HG03196 (cell line): Measurements from ENCODE around the gene ADAMTS17.

ENCODE experiments used
- ATAC-seq: cut with Tn5 transposase; IDR thresholded peaks from one replicate; pipeline ENCODE4 v1.9.1; 2021; ENCODE audit not compliant: unreplicated experiment

Gene ADAMTS17

DNA sequence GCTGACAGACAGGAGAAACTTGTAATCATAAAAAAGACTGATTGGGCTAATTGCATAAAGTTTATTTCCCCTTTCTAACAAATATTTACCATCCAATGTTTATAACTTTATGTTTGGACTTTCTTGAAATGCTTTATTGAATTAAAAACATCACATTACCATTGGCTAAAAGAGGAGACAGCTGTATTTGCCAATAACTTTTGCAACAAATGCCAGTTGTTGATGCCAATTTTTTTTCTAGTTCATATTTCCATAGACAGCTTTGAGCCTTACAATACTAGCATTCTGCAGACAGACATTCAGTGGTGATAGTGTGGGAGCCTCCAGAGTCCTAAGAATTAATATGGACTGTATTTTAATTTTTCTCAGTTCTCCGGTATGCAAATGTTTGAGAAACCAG is 198.4 kb downstream of the ADAMTS17 start:
- no peak for ATAC-seq

DNA sequence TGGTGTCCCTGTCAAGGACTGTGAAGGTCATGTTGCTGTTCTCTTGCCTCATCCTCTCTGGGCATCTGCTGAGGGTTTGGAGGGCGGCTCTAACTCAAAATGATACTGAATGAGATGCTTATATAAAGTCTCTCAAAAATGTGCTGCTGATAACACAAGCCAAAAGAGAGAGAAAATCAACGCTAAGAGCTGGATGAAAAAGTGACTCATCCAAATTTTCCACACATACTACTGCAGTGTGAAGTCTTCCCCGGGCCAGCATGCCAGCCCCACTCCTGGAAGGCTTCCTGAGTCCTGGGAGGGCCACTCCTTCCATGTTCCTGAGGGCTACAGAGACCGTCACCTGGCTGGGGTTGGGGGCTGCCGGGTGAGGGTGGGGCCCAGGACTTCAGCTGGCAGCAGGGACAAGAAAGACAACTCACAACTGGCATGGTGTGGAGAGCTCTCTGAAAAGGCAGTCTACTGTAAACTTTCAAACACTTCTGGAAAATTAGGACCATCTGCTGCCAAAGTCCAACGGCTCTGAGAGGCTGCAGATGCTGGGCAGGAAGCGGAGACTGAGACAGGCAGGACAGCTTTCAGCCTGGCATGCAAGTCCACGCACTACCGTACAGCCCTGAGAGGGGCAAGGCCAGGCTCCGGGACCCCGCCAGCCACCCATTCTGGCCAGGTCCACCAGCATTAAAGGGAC is 200.3 kb downstream of the ADAMTS17 start:
- no peak for ATAC-seq

DNA sequence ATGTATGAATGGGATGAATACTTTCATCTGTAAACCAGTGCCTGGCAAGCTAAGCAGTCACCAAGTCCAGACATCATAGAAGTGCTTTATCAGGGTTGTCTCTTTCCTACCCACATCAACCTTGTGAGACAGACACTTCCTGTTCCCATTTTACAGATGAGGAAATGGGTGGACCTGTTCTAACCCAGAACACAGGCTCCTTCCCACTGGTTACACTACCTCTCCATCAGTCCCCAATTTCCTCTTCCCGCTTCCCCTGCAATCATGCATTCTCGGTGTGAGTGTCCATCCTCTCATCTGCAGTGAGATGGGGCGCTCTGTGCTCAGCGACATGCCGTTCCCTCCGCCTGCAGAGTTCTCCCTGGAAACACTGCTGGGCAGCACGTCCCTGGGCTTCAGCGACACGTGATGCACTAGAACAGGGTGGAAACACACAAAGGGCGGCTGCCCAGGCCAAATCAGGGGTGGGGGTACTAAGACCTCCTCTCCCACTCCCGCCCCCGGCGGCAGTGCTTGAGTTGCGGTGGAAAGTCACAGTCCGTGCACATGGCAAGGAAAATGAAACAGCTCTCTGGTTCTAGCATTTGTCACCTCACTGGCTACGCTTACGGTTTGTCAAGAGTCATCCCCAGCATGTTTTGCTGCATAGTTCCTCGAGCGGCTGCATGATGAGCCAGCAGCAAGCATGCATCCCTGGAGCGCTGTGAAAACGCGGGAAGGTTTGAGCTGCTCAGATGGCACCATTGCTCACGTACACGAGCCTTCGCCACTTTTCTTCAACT is 201.1 kb downstream of the ADAMTS17 start:
- no peak for ATAC-seq

DNA sequence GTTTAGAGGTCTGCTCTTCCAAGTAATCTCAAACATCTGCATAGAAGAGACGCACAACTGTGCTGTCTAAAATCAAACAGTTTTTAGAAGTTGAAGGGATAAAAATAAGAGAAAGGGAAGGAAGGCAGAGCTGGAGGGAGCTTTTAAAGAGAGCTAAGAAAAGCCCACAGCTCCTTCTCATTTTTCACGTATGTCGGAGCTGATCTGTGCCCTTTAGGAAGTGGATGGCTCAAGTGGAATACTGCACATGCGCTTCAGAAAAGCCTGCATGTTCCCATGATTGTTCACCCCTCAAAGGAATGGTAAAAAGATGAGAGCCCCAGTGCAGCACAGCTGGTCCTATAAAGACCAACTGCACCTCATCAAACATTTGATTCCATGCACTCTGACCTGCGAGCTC is 207.2 kb downstream of the ADAMTS17 start:
- ATAC-seq = no peak

DNA sequence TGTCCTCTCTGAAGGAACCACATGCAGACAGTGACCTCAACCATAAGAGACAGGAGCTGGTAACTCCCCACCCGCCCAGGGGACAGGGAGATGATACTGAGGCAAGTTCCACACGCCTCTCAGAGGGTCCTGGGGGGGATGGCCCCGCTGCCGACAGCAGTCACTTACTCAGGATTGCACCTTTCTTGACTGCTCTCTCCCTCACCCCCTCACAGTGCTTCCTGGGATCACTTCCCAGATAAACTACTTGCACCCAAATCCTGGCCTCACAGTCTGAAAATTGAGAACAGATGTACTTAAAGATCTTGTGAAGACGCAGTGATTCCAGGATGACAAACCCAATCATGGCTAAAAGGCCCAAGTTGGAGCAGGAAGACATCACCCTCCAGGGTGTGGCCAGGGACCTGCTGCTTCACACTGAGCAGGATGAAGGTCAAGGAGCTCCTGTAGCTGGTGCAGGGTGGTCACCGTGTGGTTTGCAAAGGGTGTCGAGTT is 207.6 kb downstream of the ADAMTS17 start:
- no peak for ATAC-seq

DNA sequence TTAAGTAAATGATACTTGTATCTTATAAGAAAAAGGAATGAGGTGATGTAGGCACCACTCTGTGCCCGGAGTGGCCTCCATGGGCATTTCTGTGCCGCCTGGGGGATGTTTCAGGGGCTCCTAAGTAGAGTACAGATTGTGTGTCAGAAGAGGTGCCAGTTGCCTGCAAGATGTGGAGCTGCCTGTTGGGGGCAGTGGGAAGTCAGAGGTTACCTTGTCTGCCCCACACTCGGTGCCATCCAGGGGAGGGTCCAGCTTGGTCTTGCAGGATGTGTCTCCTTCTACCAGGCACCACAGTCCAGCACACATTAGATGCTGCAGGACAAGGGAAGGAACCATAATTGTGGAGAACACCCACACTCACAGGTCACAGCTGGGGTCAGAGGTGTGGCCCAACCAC is 208.8 kb downstream of the ADAMTS17 start:
- no peak for ATAC-seq

DNA sequence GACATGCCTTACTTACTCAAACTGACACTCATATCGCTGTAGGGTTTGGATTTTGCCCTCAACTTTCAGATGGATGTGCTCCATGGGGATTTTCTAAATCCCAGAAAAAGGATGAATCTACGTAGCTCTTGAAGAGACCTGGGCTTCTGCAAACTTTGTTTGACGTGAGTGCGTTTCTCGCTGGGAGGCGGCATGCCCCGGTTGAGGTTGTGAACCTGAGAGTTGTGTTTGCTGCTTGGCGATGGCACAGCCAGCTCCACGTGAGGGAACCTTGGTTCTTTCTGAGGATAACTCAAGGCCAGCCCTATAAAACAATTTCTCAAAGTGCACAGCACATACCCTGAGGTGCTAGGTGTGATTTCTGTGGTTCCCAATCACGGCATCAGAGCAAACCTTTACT is 209.5 kb downstream of the ADAMTS17 start:
- ATAC-seq = no peak

DNA sequence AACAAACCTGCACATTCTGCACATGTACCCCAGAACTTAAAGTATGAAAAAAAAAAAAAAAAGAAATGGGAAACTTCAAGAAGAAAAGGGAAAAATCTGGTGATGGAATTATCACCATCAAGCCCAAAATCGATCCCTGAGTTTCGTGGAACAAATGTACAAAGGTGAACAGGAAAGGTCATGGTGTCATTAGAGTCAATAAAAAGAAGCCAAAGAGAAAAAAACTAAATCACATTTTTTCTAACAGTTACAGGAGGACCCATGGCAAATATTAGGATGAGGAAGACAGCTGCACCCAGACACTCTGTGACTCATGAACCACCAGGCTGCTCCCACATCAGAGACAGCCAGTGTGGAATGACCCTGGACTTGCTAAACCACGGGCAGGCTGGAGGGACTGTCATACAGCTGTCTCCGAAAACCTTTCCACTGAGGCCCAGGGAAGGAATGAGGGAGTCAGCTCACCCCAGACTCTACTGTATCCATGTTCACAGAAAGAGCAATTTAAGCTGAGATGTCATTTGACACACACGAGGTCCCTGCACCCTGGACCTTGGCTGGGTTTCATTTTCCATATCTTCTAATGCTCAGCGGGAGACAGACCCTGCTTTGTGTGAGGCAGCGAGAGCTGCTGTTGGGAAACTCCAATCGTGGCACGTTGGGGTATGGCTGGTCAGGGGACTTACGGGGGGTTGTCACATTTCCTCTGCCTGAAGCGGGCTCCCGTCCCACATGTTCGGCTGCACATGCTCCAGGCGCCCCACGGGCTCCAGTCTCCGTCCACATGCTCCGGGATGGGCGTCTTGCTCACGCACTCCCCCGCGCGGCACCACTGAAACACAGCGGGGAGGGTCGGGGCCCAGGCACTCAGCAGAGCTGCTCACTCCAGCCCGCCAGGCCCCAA is 210.2 kb downstream of the ADAMTS17 start:
- ATAC-seq = no peak

DNA sequence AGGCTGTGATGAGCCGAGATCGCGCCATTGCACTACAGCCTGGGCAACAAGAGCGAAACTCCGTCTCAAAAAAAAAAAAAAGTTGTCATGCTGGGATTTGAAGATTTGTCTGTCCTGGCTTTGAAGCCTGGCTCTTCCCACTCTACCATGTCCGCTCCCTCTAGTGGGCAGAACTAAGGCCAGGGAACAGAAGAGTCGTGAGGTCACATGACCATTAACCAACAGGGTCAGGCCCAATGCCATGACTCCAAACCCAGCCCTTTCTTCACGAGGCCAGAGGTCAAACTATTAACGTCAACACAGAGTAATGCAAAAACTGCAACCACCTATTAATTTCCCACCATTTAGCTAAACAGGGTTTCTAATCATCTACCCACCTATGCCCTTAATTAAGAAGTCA is 212.1 kb downstream of the ADAMTS17 start:
- no peak for ATAC-seq

DNA sequence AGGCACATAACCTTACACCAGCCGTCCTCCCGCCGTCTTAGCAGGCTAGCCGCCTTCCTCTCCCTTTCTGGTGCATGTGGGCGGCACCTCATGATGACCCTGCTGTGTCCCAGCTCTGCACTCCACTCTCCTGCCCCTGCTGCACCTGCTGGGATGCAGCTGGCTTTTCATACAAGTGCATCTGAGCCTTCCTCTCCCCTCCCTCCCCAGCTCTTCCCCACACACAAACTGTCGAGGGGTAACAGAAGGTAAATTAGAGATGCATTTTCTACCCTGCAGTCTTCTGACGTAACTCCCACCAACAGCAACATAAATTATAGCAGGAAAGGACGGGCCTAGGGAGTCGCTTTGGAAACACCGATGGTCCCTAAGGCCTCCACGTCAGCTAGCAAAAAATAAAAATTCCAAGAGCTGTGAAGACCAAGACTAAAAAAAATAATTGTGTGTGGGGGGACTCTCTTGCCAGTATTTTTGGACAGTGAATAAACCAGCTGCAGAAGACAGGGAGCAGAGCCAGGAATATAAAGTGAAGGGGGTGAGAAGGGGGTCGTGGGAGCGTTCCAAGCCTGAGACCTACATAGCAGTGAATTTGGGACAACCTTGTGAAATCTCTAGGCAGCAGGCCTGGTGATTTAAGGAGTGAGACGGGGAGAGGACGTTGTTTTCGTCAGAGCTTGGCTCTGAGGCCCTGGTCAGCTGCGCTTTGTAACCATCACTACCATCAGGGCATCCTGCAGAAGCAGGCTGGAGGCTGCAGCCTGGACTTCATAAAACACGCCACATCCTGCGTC is 216.2 kb downstream of the ADAMTS17 start:
- ATAC-seq = no peak

DNA sequence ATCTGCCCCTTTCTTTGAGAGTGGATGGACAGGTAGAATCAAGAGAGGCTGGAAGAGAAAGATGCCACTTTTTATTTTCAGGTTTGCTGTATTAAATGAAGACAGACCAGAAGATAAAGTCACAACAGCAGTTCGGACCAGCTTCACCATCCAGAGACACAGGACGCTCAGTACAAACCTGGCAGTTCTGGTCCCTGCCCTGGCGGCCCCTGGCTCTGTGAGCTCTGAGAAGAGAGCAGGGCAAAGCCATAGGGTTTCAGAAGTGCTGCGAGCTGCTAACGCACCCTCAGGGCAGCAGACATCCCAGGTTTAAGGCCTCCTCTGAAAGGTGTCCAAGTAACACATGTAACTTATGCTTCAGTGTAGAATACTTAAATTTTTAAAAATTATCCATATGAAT is 216.8 kb downstream of the ADAMTS17 start:
- no peak for ATAC-seq

DNA sequence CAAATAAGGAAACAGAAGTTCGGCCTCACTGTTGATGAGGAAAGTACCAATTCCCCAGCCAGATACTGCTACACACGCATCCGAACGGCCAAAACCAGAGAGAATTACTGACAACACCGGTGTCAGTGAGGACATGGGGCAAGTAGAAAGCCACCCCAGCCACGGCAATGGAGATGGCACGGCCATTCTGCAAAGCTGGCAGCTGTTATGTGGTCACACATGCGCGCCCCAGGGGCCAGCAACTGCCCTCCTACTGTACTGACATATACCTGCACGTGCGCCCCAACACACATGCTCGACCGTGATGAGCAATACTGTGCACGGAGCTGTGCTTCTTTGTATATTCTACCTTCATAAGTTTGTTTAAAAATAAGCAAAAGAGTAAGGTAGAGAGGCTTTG is 217.4 kb downstream of the ADAMTS17 start:
- no peak for ATAC-seq

DNA sequence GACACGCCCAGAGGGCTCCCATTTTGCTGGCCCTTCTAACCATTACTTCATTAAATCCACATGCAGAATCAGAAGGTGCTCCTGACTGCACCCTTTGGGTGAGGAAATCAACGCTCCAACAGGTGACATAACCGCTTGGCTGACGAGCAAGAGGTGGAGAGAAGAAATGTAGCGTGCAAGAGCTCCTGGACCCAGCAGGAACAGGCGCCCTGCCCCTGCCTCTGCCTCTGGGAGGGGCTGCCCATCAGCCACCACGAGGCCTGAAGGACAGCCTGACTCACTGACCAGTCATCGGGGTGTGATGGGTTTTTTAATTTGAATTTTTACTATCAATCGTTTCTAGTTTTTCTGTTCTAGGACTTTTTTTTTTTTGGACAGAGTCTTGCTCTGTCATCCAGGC is 218.2 kb downstream of the ADAMTS17 start:
- ATAC-seq = no peak

DNA sequence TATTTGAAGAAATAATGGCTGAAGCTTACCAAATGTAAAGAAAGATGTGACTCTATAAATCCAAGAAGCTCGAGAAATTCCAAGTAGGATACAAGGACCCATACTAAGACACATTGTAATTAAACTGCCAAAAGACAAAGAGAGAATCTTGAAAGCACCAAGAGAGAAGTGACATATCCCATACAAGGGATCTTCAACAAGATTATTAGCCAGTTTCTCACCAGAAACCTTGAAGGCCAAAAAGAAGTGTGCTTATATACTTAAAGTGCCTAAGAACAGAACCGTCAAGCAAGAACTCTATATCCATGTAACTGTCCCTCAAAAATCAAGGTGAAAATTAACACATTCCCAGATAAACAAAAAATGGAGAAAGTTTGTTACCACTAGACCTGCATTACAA is 220.5 kb downstream of the ADAMTS17 start:
- no peak for ATAC-seq

DNA sequence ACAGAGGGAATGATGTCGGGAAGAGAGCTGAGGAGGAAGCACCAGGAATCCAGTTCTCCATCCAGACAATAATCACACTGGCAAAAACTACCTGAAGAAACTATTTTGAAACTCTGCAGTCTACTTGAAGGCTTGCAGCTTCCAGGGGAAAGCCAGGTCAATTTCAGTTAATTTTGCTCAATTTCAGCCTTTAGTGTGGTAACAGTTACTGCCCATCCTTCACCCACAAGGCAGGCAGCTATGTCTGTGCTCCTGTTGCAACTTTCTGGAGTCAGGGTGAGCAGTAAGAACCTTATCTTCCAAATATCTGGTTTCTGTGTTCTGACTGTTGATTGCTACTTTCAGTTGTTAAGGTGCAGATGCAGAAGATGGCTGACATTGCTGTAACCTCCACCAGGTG is 221.7 kb downstream of the ADAMTS17 start:
- no peak for ATAC-seq

DNA sequence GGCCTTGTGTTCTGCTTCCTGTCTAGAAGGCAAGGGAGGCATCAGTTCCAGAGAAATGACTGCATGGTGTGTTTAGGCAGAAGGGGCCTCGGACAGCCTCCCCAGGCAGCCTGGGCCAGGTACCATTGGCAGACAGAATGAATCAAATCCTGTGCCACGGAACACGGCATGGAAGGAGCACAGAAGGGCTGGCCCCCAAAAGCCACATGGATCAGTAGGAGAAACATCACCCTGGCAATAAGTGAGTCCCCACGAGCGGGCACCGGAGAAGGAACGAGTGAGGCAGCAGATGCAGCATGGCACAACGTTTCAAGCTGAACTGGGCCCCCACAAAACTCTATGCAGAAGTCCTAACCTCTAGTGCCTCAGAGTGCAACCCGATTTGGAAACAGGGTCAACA is 223.2 kb downstream of the ADAMTS17 start:
- no peak for ATAC-seq

DNA sequence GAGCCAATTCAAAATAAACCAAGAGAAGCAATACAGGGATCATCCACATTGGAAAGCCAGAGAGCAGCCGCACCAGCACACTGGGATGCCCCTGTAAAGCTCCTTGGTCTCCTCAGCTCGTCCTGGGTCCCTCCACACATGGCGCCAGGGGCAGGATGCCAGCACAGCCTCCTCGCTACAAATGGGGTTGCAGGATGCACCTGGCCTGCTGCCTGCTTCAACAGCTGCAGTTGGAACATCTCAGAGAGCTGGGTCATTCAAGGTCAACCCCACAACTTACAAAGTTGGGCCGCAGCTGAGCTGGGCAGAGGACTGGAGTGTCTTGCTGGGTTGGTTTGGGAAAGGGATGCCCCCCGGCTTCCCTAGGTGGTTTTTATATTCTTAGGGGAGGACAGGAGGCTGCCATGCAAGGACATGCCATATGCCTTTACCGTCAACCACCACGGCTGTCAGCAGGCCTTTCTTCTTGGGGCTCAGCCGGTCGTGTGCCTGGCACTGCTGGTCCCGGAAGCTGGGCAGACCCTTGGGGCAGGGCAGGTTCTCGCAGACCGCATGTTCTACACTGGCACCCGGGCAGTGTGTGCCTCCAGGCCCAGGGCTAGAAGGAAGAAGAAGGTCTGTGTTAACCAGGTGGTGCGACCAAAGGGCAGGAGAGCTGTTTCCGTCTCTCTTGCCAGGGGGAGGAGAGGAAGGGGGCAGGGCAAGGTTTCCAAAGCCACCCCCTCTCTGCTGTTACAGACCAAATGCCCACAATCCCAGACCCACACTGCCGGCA is 225.2 kb downstream of the ADAMTS17 start:
- no peak for ATAC-seq

DNA sequence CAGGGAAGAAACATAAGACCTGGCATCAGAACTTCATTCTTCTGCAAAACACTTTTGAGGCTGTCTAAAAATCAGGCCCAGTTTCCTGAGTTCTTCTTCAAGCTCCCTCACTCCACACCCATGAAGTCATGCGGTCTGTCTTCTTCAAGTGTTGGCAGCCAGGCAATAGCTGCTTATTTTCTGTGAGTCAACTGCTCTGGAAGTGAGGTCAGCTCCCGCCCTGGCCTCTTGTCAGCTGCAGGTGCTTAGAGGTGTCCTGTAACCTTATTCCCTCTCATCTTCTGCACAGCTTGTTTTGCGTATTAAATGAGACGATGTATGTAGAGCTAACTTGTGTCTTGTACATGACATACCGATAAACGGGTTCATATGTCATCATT is 226.1 kb downstream of the ADAMTS17 start:
- ATAC-seq = no peak

DNA sequence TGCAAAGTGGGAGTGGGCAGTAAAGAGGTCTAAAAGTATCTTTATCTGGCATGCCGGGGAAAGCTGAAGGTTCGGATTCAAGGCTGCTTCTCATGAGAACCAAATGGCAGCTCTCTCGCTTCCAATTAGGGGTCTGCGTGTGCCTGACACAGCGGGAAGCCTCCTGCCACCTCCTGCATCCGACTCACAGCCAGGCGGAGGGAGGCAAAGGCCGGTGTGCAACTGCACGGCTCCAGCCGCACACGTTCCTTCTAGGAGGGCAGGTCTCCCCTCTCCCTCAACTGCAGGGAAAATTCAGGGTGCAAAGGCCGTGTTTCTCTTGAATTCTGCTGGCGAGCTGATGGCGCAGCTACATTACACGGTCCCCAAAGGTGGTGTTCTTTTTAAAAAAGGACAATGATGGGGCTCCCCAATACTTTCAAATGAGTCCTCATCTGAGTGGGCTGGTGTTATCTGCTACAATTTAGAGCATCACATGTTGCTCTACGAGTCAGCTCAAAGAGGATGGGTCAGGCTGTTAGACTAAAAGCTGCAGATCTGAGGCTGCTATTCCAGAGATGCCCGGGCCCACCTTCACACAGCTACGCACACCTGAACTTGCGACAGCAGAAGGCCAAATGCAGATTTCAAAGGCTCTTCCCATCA is 226.6 kb downstream of the ADAMTS17 start:
- ATAC-seq = no peak

DNA sequence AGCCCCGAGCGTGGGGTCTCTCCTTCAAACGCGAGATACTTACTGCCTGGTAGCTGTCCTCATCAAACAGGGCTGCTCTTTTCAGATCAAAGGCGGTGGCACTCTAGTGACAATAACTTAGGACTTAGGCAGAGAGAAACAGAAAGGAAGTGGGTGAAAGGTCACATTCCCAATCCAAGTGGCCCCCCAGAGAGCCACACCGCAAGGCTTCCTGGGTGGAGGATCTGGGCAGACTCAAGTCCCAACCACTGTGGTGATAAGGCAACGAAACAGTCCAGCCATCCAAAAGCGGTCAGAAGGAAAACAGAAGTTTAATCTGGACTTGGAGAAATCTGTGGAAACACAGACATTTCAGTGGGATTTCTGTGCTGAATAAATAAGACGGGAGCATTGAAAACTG is 227.2 kb downstream of the ADAMTS17 start:
- ATAC-seq = no peak
